Activated T-cell treated with anti-CD3 and anti-CD28 coated beads for 1 hour (primary cell): ENCODE results near the gene SSUH2.
A peak's percentile ranks its signal among the peaks of the same experiment; 100 is the strongest.
"Not testable (repeated sequence)": the region's sequence is repeated elsewhere in the genome, so short reads cannot be mapped to it uniquely, and the experiment has no call there.

Source experiments
- DNase-seq: peaks from one replicate; pipeline ENCODE4 v3.0.0-alpha.2; 2020; ENCODE audit warnings: low read depth

SSUH2 gene

GRCh38 chr3:8644748-8645390 lies at the start of gene SSUH2:
SSUH2 (minus strand) TSS chr3:8644798; CDS start chr3:8644758, 40 bp downstream.
- no peak for DNase-seq

- not testable (repeated sequence) for DNase-seq
Measured at GRCh38 chr3:8691295-8691694, 46.7 kb upstream of the SSUH2 start.

DNA sequence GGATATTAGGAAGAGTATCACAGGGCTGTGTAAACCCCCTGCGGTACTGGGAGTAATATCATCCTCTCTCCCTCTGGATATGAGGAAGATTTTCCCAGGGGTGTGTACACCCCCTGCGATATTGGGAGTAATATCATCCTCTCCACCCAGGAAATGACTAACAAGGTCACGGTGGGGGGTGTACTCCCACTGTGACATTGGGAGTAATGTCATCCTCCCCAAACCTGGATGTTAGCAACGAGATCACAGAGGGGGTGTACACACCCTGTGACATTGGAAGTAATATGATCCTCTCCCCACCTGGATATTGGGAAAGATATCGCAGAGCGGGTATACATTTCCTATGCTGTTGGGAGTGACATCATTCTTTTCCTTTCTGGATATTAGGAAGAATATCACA lies 40.4 kb upstream of the SSUH2 start:
- DNase-seq: not testable (repeated sequence)

- not testable (repeated sequence) for DNase-seq
Measured at GRCh38 chr3:8682850-8683574, 38.4 kb upstream of the SSUH2 start.

DNA sequence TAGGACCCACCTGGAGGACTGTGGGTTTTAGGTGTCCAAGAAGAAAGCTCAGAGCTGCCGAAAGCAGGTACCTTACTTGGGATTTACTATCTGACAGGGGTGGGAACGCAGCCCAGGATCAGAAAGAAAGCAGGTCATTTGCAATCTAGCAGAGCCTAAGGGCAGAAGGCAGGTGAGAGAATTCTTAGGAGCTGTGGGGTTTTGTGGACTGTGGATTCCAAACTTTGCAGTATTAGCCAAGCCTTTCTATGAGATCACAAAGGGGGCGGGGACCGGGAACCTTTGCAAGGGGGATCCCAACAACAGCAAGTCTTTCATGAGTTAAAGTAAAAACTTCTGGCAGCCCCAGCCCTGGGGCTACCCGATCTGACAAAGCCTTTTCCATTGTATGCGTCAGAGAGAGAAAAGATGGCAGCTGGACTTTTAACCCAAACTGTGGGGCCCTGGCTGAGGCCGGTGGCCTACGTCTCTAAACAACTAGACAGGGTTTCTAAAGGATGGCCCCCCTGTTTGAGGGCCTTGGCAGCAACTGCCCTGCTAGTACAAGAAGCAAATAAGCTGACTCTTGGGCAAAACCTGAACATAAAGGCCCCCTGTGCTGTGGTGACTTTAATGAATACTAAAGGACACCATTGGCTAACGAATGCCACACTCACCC lies 37.4 kb upstream of the SSUH2 start:
- not testable (repeated sequence) for DNase-seq

DNA sequence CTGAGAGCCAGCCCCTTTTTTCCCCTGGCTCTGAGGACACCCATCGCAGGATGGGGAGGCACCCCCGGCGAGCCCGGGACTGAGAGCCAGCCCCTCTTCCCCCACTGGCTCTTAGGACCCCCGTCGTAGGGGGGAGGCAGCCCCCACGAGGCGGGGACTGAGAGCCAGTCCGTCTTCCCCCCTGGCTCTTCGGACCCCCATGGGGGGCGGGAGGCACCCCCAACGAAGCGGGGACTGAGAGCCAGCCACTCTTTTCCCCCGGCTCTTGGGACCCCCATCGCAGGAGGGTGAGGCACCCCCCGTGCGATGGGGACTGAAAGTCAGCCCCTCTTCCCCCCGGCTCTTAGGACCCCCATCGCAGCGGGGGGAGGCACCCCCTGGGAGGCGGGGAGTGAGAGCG lies 36.8 kb upstream of the SSUH2 start:
- no peak for DNase-seq

- not testable (repeated sequence) for DNase-seq
Measured at GRCh38 chr3:8679817-8680553, 35.4 kb upstream of the SSUH2 start.

DNA sequence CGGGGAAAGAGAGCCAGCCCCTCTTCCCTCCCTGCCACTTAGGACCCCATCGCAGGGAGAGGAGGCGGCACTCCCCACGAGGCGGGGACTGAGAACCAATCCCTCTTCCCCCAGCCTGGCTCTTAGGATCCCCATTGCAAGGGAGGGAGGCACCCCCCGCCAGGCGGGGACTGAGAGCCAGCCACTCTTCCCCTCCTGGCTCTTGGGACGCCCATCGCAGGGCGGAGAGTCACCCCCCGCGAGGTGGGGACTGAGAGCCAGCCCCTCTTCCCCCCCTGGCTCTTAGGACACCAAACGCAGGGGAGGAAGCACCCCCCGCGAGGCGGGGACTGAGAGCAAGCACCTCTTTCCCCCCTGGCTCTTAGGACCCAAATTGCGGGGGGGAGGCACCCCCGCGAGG lies 34.2 kb upstream of the SSUH2 start:
- DNase-seq: no peak

GRCh38 chr3:8677258-8677657 lies 32.7 kb upstream of the SSUH2 start:
- DNase-seq: not testable (repeated sequence)

GRCh38 chr3:8675591-8675990 lies 31.0 kb upstream of the SSUH2 start:
- not testable (repeated sequence) for DNase-seq

GRCh38 chr3:8673083-8673737 lies 28.6 kb upstream of the SSUH2 start:
- DNase-seq: no peak

DNA sequence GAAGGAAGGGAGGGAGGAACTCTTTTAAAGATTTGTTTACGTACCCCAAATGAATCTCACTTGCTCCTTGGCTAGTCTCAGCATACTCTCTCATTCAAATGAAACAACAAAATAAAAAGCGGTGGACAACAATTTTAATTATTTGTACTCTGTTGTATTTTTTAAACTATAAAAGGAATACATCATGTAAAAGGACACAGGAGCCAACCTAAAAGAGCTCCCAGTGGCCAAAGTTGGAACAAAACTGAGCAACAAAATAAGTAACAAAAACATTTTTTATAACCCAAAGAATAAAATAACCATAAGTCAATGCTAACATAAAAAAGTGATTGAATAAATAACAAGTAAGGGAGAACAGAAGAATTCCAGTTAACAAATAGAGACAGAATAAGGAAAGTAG lies 24.4 kb upstream of the SSUH2 start:
- DNase-seq: no peak

GRCh38 chr3:8668216-8668615 lies 23.6 kb upstream of the SSUH2 start:
- no peak for DNase-seq

DNA sequence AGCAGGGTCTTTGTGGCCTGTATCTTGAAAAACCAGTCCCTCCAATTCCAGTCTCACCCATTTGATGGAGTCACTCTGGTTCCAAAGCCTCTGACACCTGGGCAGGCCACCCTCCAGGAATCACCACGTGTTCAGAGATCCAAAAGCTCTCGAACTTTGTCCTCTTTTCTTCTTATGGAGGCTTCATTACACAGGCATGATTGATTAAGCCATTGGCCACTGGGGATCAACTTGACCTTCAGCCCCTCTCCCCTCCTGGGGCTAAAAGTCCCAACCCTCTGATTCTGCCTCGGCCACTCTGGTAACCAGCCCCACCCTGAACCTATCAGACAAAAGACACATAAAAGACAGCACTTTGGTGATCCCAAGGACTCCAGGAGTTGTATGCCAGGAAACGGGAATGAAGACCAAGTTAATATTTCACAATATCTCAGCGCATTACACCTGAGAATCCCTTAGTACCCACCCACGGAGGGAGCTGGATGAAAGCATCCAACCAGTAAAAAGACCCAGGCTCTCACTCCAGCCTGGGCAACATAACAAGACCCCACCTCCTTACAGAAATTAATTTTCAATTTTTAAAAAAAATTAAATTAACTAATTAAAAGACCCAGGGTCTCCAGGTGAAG lies 23.0 kb upstream of the SSUH2 start:
- DNase-seq: no peak

- DNase-seq: no peak
Measured at GRCh38 chr3:8665407-8665896, 20.9 kb upstream of the SSUH2 start.

GRCh38 chr3:8663177-8664061 lies 18.8 kb upstream of the SSUH2 start:
- DNase-seq: peak; percentile 16

- no peak for DNase-seq
Measured at GRCh38 chr3:8662594-8662993, 18.0 kb upstream of the SSUH2 start.

- DNase-seq: no peak
Measured at GRCh38 chr3:8660175-8661118, 15.8 kb upstream of the SSUH2 start.

- DNase-seq: no peak
Measured at GRCh38 chr3:8659242-8659641, 14.6 kb upstream of the SSUH2 start.
